ENCODE data around the gene CNPY1.

DNA sequence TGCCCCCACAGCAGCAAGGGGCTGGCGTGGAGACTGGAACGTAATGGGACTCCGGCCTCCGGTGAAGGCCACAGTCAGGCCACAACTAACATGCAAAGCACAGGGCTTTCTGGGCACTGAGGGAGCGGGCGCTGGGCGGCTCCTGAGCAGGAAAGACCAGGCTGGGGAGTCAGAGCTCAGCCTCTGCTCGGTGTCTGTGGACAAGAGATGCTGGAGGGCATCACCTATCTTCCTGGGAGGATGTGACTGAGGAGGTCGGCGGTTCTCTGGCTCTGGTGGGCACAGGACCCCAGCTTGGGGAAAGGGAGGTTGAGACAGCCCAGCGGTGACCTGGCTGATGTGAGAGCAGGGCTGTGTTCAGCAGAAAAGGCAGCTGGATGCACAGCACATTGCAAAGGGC is 11.7 kb downstream of the CNPY1 start:
- TF ChIP-seq, protein P1, sequence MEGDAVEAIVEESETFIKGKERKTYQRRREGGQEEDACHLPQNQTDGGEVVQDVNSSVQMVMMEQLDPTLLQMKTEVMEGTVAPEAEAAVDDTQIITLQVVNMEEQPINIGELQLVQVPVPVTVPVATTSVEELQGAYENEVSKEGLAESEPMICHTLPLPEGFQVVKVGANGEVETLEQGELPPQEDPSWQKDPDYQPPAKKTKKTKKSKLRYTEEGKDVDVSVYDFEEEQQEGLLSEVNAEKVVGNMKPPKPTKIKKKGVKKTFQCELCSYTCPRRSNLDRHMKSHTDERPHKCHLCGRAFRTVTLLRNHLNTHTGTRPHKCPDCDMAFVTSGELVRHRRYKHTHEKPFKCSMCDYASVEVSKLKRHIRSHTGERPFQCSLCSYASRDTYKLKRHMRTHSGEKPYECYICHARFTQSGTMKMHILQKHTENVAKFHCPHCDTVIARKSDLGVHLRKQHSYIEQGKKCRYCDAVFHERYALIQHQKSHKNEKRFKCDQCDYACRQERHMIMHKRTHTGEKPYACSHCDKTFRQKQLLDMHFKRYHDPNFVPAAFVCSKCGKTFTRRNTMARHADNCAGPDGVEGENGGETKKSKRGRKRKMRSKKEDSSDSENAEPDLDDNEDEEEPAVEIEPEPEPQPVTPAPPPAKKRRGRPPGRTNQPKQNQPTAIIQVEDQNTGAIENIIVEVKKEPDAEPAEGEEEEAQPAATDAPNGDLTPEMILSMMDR (IDR thresholded peaks at IDR 0.05 in 4 of 5, conservative IDR thresholded peaks at IDR 0.05 in 1 of 5): no peak
- TF ChIP-seq POLR2A (IDR thresholded peaks at IDR 0.05): no peak

Data from gastrocnemius medialis (tissue), 4 donors.